ENCODE measurements around the gene GMPPA. TPM values are rescaled to one million over a fixed set of nuclear protein-coding genes. Genes with fewer than 3 reads are reported as not detected.

GMPPA gene
- total RNA-seq, 1 donor, result 46.0 TPM

DNA sequence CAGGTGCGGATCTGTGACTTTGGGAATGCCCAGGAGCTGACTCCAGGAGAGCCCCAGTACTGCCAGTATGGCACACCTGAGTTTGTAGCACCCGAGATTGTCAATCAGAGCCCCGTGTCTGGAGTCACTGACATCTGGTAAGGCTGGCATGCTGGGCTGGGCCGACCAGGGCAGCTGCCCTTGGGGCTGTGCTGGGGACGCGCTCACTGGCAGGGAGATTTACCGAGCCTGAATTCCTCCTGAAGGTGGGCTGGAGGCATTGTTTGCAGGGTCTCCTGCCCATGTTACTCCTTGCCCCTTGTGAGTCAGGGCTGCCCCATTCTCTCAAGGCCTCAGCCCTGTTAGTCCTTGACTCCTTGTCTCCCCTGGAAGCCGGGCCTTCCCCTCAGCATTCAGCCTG lies 18.7 kb upstream of the GMPPA start:
- H3K4me1 ChIP-seq (ENCODE audit: insufficient read depth, low read length), result no peaks in the 10 kb centered on the region
- H4K20me1 ChIP-seq (ENCODE audit: insufficient read depth, low read length), result peaks cover 4% of the 10 kb centered on the region
- H3K27ac ChIP-seq (ENCODE audit: low read depth, low read length), result no peak overlapping the region
- H3K9me3 ChIP-seq (ENCODE audit: low read depth, low read length), result no peaks in the 10 kb centered on the region
- TF ChIP-seq, protein P1, sequence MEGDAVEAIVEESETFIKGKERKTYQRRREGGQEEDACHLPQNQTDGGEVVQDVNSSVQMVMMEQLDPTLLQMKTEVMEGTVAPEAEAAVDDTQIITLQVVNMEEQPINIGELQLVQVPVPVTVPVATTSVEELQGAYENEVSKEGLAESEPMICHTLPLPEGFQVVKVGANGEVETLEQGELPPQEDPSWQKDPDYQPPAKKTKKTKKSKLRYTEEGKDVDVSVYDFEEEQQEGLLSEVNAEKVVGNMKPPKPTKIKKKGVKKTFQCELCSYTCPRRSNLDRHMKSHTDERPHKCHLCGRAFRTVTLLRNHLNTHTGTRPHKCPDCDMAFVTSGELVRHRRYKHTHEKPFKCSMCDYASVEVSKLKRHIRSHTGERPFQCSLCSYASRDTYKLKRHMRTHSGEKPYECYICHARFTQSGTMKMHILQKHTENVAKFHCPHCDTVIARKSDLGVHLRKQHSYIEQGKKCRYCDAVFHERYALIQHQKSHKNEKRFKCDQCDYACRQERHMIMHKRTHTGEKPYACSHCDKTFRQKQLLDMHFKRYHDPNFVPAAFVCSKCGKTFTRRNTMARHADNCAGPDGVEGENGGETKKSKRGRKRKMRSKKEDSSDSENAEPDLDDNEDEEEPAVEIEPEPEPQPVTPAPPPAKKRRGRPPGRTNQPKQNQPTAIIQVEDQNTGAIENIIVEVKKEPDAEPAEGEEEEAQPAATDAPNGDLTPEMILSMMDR (IDR thresholded peaks at IDR 0.05; ENCODE audit: extremely low read depth, low read depth, low read length), result no peak
- H3K4me3 ChIP-seq (ENCODE audit: insufficient read depth, low read length), result no peak overlapping the region
- peaks cover 59% of the 10 kb centered on the region for H3K36me3 ChIP-seq (ENCODE audit: insufficient read depth, low read length)
- no peak for DNase-seq (ENCODE audit: insufficient read length, low spot score, missing footprints)
- no peak overlapping the region for H3K4me2 ChIP-seq (ENCODE audit: insufficient read depth, low read length)
- no peak overlapping the region for H2AFZ ChIP-seq (ENCODE audit: low read length)
- H3K79me2 ChIP-seq (ENCODE audit: insufficient read depth, low read length), result no peaks in the 10 kb centered on the region
- H3K27me3 ChIP-seq (ENCODE audit: insufficient read depth, low read length), result no peaks in the 10 kb centered on the region

DNA sequence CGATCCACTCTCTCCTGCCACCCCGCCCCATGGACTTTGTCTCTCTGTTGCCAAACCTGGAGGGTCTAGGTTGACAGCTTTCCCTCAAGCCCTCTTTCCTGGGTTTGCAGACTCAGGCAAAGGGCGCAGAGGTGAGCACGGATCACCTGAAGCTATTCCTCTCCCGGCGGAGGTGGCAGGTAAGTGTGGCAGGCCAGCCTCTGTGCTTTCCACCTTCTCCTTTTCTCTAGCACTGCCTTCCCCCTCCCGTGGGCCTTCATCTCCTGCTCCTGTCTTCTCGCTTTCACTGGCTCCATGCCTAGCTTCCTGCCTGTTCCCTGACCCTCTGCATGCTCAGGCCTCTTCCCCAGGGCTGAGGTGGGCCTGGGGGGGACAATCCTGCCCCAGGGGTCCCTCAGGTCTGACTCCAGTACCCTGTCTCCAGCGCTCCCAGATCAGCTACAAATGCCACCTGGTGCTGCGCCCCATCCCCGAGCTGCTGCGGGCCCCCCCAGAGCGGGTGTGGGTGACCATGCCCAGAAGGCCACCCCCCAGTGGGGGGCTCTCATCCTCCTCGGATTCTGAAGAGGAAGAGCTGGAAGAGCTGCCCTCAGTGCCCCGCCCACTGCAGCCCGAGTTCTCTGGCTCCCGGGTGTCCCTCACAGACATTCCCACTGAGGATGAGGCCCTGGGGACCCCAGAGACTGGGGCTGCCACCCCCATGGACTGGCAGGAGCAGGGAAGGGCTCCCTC lies 15.9 kb upstream of the GMPPA start:
- Histone ChIP-seq H3K79me2 (ENCODE audit: insufficient read depth, low read length) (no peaks in the 10 kb centered on the region), H3K4me1 (ENCODE audit: insufficient read depth, low read length) (no peaks in the 10 kb centered on the region), H3K9me3 (ENCODE audit: low read depth, low read length) (no peaks in the 10 kb centered on the region), H3K36me3 (ENCODE audit: insufficient read depth, low read length) (peaks cover 60% of the 10 kb centered on the region), H3K4me3 (ENCODE audit: insufficient read depth, low read length) (no peak overlapping the region), H3K4me2 (ENCODE audit: insufficient read depth, low read length) (no peak overlapping the region), H3K27ac (ENCODE audit: low read depth, low read length) (no peak overlapping the region), H4K20me1 (ENCODE audit: insufficient read depth, low read length) (peaks cover 7% of the 10 kb centered on the region), H3K27me3 (ENCODE audit: insufficient read depth, low read length) (no peaks in the 10 kb centered on the region), H2AFZ (ENCODE audit: low read length) (no peak overlapping the region)
- no peak for DNase-seq (ENCODE audit: insufficient read length, low spot score, missing footprints)
- TF ChIP-seq, protein P1 (IDR thresholded peaks at IDR 0.05; ENCODE audit: extremely low read depth, low read depth, low read length), result no peak

DNA sequence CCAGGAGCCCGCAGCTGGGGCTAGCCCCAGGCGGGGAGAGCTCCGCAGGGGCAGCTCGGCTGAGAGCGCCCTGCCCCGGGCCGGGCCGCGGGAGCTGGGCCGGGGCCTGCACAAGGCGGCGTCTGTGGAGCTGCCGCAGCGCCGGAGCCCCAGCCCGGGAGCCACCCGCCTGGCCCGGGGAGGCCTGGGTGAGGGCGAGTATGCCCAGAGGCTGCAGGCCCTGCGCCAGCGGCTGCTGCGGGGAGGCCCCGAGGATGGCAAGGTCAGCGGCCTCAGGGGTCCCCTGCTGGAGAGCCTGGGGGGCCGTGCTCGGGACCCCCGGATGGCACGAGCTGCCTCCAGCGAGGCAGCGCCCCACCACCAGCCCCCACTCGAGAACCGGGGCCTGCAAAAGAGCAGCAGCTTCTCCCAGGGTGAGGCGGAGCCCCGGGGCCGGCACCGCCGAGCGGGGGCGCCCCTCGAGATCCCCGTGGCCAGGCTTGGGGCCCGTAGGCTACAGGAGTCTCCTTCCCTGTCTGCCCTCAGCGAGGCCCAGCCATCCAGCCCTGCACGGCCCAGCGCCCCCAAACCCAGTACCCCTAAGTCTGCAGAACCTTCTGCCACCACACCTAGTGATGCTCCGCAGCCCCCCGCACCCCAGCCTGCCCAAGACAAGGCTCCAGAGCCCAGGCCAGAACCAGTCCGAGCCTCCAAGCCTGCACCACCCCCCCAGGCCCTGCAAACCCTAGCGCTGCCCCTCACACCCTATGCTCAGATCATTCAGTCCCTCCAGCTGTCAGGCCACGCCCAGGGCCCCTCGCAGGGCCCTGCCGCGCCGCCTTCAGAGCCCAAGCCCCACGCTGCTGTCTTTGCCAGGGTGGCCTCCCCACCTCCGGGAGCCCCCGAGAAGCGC lies 15.0 kb upstream of the GMPPA start:
- H2AFZ ChIP-seq (ENCODE audit: low read length), result no peak overlapping the region
- no peaks in the 10 kb centered on the region for H3K9me3 ChIP-seq (ENCODE audit: low read depth, low read length)
- no peaks in the 10 kb centered on the region for H3K79me2 ChIP-seq (ENCODE audit: insufficient read depth, low read length)
- DNase-seq (ENCODE audit: insufficient read length, low spot score, missing footprints), result no peak
- peaks cover 60% of the 10 kb centered on the region for H3K36me3 ChIP-seq (ENCODE audit: insufficient read depth, low read length)
- no peak overlapping the region for H3K27ac ChIP-seq (ENCODE audit: low read depth, low read length)
- H3K4me1 ChIP-seq (ENCODE audit: insufficient read depth, low read length), result no peaks in the 10 kb centered on the region
- peaks cover 7% of the 10 kb centered on the region for H4K20me1 ChIP-seq (ENCODE audit: insufficient read depth, low read length)
- H3K27me3 ChIP-seq (ENCODE audit: insufficient read depth, low read length), result no peaks in the 10 kb centered on the region
- TF ChIP-seq, protein P1 (IDR thresholded peaks at IDR 0.05; ENCODE audit: extremely low read depth, low read depth, low read length), result no peak
- peak overlapping the region; percentile 46 for H3K4me3 ChIP-seq (ENCODE audit: insufficient read depth, low read length)
- H3K4me2 ChIP-seq (ENCODE audit: insufficient read depth, low read length), result peak overlapping the region; percentile 53
